Measurements from ENCODE around the gene PMEPA1.
"Not testable (repeated sequence)": the region's sequence is repeated elsewhere in the genome, so short reads cannot be mapped to it uniquely, and the experiment has no call there.

PMEPA1 gene

DNA sequence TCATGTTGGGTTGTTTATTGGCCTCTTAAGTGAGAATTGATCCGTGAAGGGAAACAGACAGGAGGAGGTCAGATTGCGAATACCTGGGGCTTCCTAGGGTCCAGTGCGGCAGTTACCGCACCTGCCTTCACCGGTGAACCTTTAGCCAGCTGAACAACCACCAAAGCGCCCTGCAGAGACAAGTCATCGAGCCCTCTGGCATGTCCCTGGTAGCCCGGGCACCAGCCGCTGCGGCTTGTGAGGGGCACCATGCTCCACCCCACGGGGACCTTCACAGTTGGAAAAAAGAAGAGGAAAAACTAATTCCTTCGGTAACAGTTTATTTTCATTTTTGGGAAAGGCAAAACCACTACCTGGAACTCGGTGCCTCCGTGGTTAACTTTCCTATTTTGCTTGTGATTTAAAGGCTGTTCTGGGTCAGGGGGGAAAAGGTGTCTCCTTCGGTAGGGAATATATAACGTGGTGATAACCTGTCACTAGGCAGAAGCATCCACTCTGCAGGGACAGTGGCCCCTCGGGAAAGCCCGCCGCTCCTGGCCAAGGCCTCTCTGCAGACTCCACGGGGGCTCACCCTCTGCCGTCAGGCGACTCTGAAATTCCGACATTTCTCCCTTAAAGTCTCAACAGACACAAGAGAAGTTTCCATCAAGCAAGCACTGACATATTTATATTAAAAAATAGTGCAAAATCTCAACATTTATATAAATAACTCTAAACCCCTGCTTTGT is 58.9 kb downstream of the PMEPA1 start:
- DNase-seq (ENCODE audit: low spot score) = no peak

- DNase-seq (ENCODE audit: low spot score) = no peak
Measured at GRCh38 chr20:57650266-57650665, 59.5 kb downstream of the PMEPA1 start.

- no peak for DNase-seq (ENCODE audit: low spot score)
Measured at GRCh38 chr20:57649617-57650015, 60.2 kb downstream of the PMEPA1 start.

DNA sequence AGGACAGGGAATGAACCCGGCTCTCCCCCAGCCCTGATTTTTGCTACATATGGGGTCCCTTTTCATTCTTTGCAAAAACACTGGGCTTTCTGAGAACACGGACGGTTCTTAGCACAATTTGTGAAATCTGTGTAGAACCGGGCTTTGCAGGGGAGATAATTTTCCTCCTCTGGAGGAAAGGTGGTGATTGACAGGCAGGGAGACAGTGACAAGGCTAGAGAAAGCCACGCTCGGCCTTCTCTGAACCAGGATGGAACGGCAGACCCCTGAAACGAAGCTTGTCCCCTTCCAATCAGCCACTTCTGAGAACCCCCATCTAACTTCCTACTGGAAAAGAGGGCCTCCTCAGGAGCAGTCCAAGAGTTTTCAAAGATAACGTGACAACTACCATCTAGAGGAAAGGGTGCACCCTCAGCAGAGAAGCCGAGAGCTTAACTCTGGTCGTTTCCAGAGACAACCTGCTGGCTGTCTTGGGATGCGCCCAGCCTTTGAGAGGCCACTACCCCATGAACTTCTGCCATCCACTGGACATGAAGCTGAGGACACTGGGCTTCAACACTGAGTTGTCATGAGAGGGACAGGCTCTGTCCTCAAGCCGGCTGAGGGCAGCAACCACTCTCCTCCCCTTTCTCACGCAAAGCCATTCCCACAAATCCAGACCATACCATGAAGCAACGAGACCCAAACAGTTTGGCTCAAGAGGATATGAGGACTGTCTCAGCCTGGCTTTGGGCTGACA is 60.8 kb downstream of the PMEPA1 start:
- no peak for DNase-seq (ENCODE audit: low spot score)

- no peak for DNase-seq (ENCODE audit: low spot score)
Measured at GRCh38 chr20:57647933-57648785, 61.7 kb downstream of the PMEPA1 start.

DNA sequence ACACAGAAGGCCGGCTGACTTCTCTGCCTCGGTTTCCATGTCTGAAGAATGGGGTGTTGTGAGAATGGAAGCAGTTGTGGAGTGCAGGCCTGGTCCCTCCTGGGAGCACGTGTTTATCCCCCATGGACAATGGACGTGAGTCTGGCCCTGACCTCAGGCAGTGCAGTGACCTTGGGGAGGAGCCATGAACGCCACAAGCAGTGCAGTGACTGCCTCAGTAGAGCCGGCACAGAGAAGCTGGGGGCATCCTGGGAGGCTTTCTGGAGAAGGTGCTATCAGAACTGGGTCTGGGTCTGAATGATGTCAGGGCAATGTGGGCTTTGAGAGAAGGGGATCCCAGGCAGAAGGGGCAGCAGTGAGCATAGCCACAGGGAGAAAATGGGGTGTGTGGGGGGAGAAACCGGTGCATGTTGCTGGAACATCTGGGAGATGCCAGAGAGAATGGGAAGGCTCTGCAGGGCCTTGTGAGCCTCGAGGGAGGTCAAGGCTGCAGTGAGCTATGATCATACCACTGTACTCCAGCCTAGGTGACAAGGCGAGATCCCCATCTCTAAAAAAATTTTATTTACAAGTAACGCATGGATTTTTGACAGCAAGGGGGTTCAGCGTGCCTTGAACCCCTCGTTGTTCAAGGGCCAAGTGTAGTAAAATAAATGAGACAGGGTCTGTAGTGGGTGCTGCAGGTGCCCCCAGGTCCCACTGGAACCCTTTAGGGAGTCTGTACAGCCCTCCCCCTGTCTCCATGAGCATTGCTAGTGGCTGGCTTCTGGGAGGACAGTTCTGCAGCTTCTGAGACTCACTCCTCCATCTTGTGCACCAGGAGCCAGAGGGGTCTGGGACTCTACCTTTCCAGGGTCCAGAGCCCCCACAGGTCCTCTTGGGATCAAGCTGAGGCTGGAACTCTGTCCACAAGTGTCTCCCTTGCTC is 62.5 kb downstream of the PMEPA1 start:
- DNase-seq (ENCODE audit: low spot score) = no peak

GRCh38 chr20:57638895-57639236 is 70.9 kb downstream of the PMEPA1 start:
- DNase-seq (ENCODE audit: low spot score) = no peak

DNA sequence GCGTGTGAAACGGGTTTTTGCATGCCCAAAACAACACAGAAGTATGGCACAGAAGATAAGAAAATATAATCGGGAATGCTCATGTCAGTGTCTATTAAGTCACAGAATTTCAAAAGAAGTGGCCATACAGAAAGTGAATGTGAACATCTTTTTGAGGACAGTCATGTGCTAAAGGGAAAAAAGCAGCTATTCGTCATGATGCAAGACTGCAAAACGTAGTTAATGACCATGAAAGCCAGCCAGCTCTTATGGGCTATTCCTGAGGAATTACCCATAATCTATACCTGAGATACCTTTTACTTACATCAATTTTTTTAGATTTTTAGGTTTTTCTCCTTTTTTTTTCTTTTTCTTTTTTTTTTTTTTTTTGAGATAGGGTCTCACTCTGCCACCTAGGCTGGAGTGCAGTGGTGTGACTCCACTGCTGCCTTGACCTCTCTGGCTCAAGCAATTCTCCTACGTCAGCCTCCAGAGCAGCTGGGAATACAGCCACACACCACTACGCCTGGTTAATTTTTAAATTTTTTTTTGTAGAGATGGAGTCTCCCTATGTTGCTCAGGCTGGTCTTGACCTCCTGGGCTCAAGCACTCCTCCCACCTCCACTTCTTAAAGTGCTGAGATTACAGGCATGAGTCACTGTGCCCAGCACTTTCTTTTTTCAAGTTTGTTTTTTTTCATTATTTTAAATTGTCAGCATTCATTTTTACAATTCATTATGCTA is 71.5 kb downstream of the PMEPA1 start:
- no peak for DNase-seq (ENCODE audit: low spot score)

GRCh38 chr20:57633945-57634491 is 75.8 kb downstream of the PMEPA1 start:
- DNase-seq (ENCODE audit: low spot score) = no peak

- no peak for DNase-seq (ENCODE audit: low spot score)
Measured at GRCh38 chr20:57632286-57632685, 77.5 kb downstream of the PMEPA1 start.

DNA sequence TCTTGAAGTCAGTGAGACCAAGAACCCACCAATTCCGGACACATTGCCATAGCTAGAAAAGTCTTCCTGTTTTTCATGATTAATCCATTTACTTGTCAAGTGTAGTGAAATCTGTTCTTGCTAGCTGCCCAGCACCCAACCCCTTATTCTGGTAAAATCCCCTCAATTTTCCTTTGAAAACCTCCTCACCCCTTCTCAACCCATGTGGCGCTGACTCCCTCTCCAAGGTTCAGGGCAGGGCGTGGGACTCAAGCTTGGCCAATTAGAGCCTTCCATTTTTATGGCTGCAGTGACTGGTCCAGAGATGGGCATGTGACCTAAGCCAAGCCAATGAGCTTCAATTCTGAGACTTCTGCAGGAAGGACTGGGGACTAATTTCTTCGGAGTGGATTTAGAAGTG is 79.8 kb downstream of the PMEPA1 start:
- DNase-seq (ENCODE audit: low spot score) = no peak

- not testable (repeated sequence) for DNase-seq (ENCODE audit: low spot score)
Measured at GRCh38 chr20:57629491-57629901, 80.3 kb downstream of the PMEPA1 start.

DNA sequence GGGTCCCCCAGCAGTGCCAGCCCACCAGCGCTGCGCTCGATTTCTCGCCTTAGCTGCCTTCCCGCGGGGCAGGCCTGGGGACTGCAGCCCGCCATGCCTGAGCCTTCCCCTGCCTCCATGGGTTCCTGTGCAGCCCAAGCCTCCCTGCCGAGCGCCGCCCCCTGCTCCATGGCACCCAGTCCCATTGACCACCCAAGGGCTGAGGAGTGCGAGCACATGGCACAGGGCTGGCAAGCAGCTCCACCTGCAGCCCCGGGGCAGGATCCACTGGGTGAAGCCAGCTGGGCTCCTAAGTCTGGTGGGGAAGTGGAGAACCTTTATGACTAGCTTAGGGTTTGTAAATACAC is 80.9 kb downstream of the PMEPA1 start:
- DNase-seq (ENCODE audit: low spot score) = not testable (repeated sequence)

DNA sequence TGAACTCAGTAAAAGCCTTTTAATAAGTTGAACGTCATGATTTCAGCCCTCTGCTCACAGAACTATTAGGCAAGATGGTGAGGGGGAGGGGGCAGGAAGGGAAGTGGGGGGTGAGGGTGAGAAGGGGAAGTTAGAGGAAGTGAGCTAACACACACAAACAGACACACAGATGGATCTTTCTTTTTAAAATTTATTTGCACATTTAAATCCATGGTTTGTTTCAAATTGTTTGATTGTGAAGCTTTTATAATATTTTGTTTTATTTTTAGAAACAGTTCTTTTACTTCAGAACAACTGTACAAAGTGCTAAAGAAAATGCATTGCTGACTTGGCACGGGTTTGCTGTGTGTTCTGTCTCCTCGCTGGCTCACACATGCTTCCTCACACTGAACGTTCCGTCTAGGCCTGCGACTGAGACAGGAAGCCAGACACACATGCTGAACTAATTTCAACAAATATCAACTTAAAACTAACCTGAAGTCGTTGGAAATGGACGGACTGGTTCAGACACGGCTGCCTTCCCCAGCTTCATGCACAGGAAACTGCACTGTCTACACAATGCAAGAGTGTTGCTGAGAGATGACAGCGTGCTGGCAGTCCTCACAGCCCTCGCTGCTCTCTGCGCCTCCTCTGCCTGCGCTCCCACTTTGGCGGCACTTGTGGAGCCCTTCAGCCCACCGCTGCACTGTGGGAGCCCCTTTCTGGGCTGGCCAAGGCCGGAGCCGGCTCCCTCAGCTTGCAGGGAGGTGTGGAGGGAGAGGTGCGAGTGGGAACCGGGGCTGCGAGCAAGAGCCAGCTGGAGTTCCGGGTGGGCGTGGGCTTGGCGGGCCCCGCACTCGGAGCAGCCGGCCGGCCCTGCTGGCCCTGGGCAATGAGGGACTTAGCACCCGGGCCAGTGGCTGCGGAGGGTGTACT is 81.5 kb downstream of the PMEPA1 start:
- DNase-seq (ENCODE audit: low spot score) = no peak

DNA sequence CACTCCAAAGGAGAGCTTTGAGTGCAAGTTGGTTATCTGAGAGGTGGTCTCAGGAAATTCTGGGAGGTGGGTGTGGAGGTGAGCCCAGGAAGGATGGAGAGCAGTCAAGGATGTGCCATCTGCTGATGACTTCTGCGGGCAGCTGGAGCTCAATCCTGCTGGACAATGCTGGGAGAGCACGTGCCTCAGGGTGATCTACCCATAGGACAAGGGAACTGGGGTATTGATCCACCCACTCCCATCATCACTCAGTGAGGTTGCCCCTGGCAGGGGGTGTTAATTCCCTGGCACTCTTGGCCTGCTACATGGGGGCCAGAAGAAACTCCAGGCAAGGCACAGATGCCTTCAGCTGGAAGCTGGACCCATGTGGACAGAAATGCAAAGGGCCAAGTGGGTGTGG is 82.5 kb downstream of the PMEPA1 start:
- no peak for DNase-seq (ENCODE audit: low spot score)

DNA sequence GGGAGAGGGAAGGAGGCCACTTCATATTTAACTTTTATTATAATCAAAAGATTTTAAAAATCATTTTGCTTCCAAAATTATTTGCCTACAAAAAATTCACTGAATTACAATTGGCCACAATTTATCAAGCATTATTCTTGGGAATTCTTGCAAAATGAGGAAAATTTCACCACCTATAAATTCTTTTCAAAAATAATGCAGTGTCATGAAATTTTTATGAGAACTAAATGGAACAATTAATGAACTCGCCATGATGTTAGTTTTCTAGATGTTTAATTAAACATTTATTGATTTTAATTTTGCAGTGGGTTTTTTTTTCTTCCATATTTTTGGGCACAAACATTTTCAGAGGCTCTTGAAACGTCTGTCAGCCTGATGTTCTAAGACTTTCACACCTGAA is 83.8 kb downstream of the PMEPA1 start:
- no peak for DNase-seq (ENCODE audit: low spot score)

DNA sequence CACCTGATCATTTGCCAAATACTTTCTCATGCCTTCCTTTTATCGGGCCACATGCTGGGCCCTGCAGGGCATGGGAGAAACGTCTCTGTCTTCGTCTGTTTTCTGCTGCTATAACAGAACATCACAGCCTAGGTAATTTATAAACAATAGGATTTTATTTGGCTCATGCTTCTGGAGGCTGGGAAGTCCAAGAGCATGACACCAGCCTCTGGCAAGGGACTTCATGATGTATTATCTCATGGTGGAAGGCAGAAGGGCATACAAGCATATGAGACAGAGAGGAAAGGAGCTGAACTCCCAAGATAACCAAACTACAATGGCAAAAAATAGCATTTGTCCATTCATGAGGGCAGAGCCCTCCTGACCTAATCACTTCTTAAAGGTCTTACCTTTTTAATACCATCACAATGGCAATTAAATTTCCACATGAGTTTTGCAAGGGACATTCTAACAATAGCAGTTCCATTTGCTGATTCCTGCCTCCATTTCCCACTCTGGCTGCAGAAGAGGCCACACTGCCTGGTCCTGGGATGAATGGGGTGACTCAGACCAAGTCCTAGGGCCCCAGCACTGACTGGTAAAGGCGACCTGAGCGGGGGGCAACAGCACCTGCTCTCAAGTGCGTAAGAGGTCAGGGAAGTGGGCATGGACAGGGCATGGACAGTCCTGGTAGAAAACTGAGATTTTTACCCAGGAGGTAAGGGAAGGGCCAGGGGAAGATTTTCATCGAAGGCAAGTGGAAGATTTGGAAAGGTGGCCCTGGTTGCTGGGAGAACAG is 84.4 kb downstream of the PMEPA1 start:
- no peak for DNase-seq (ENCODE audit: low spot score)

GRCh38 chr20:57624124-57624523 is 85.7 kb downstream of the PMEPA1 start:
- DNase-seq (ENCODE audit: low spot score) = no peak

Measured in hematopoietic multipotent progenitor cell treated with erythropoietin and hydrocortisone succinate and interleukin-3 and kit ligand, for 17 days (in vitro differentiated cells).